Stimulated activated CD4-positive, alpha-beta T cell treated with anti-CD3 and anti-CD28 coated beads, TNF-alpha, amount 100 ng/mL, for 1 hour (primary cell): ENCODE data around the gene MORN4.
"Not testable (repeated sequence)": the region's sequence is repeated elsewhere in the genome, so short reads cannot be mapped to it uniquely, and the experiment has no call there.

Experiments
- DNase-seq, 3 donors: peaks; one replicate each; pipeline ENCODE4 v3.0.0-alpha.2; 2020; ENCODE audit warnings: low read depth in 3 of 3, low spot score in 1 of 3

The MORN4 gene

DNA sequence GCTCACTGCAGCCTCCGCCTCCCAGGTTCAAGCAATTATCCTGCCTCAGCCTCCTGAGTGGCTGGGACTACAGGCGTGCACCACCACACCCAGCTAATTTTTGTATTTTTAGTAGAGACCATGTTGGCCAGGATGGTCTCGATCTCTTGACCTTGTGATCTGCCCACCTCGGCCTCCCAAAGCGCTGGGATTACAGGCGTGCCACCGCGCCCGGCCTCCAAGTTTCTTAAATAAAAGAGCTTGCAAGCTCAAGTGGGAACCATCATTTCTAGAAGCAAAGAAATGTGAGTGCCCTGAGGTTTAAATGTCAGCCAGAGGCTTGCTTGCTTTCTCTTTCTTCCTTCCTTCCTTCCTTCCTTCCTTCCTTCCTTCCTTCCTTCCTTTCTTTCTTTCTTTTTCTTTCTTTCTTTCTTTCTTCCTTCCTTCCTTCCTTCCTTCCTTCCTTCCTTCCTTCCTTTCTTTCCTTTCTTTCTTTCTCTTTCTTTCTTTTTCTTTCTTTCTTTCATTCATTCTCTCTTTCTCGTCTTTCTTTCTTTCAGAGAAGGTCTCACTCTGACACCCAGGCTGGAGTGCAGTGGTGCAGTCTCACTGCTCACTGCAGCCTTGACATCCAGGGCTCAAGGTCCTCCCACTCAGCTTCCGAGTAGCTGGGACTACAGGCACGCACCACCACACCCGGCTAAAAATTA, 9.3 kb upstream of the MORN4 start:
- not testable (repeated sequence) for DNase-seq

DNA sequence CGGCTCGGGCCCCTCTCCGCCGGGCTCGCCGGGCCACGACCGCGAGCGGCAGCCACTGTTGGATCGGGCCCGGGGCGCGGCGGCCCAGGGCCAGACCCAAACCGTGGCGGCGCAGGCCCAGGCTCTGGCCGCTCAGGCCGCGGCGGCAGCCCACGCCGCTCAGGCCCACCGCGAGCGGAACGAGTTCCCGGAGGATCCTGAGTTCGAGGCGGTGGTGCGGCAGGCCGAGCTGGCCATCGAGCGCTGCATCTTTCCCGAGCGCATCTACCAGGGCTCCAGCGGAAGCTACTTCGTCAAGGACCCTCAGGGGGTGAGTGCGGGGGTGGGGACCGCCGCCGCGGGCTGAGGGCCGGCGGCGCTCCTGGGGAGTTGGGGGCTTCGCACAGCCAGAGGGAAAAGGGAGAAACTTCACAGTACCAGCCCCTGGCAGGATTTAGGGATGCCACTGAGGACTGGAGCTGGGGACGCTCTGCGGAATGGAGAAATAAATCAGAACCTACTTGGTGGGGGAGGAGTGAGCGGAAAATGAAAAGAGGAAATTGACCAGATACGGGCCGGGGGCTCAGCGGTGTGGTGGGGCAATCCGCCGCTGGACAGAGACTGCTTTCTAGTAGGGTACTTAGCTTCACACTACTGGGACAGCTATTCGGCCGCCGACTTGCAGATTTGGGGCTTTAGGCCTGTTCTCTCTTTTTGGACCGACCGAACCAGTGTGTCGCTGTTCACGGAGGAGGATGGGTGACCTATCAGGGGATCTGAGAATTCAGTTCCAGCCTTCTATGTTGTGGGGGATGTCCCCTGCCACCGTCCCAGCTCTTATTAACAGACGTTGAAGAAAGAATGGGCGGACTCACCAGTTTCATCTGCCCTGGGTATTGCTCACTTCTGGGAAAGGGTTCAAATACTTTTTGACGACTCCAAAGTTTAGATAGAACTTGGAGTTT, 7.8 kb upstream of the MORN4 start:
- DNase-seq = no peak

DNA sequence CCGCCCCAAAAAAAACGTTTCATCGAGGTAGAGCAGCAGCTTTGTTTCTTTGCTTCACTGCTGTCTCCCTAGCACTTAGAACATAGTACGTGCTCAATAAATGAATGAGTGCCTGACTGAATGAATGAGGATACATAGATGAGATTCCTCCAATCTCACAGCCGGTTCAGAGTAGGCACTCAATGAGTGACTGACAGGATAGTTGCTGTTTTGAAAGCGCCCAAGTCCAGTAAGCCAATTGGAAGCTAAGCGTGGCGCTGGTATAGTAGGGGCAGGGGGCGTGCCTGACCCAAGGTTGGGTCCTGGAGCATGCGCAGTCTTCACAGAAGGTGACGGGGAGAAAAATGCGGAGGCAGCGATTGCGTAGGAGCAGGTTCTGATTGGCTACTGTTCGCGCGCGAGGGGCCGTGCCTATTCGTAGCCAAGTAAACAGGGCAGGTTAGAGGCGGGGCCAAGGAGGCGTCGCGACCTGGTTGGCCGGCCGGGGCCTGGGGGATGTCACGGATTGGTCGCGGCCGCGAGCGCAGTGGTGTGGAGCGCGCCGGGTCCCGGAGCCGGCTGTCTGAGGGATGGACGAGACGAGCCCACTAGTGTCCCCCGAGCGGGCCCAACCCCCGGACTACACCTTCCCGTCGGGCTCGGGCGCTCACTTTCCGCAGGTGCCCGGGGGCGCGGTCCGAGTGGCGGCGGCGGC, 7.0 kb upstream of the MORN4 start, which contains the start of gene PI4K2A:
PI4K2A (plus strand) TSS at position 498 of the 694 bp plus-strand sequence; CDS start at position 570, 72 bp downstream.
- DNase-seq = peak; percentile 94 to 98 (median 96)

DNA sequence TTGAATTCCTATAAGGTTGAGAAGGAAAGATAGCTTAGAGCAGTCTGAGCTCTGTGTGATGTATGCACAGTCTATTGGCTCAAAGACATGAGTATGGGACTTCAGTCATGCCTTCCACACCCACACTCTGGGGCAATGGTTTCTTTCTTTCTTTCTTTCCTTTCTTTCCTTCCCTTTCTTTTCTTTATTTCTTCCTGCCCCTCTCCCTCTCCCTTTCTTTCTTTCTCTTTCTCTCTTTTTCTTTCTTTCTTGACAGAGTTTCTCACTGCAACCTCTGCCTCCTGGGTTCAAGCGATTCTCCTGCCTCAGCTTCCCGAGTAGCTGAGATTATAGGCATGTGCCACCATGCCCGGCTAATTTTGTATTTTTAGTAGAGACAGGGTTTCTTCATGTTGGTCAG, 5.8 kb upstream of the MORN4 start:
- DNase-seq = not testable (repeated sequence)

DNA sequence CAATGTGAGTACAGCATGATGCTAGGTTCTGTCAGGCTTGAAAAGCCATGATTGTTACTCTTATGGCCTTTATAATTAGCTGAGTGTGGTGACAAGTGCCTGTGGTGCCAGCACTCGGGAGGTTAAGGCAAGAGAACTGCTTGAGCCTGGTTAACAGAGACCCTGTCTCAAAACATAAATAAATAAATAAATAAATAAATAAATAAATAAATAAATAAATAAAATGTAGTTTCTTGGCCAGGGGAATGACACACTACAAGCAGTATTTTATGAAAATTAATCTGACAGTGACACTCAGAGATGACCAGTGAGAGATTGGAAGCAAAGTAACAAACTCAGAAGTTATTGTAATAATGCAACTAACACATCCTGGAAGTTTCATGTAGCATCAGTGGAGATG, 2.3 kb upstream of the MORN4 start:
- no peak for DNase-seq

DNA sequence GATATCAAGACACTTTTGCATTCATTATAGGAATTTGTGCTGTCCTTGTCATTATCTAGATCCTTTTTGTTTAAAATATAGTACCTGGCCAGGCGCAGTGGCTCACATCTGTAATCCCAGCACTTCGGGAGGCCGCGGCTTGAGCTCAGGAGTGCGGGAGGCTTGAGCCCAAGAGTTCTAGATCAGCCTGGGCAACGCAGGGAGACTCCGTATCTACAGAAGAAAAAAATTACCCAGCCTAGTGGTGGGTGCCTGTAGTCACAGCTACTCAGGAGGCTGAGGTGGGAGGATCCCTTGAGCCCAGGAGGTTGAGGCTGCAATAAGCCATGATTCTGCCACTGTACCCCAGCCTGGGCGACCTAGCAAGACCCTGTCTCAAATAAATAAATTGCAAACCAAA, 621 bp upstream of the MORN4 start:
- no peak for DNase-seq

DNA sequence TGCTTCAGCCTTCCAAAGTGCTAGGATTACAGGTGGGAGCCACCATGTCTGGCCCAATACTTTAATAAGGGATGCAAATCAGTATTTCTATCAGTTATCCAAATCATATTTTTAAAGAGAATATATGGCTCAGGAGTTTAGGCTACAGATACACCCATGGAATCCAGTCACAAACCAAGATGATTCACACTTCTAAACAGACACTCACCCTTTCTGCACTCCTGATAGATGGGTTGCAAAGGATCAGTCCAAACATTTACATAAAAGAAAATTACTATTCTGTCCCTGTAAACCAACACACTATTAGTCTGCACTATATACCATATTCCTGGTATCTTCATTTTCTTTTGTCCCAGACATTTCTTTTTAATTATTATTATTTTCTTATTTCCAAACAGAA, 2.2 kb downstream of the MORN4 start:
- DNase-seq = no peak

DNA sequence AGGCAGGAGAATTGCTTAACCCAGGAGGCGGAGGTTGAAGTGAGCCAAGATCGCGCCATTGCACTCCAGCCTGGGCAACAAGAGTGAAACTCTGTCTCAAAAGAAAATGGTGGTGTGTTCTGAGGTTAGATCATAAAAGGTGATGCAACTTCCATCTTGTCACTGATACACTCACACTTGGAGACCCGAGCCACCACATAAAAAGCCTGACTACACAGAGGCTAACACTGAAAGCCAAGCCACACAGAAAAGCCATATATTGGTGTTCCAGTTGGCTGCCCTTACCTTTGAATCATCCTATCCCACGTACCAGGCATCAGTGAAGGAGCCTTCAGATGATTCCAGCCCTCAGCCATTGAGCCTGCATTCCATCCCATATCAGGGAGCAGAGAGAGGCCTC, 4.0 kb downstream of the MORN4 start:
- DNase-seq = no peak

DNA sequence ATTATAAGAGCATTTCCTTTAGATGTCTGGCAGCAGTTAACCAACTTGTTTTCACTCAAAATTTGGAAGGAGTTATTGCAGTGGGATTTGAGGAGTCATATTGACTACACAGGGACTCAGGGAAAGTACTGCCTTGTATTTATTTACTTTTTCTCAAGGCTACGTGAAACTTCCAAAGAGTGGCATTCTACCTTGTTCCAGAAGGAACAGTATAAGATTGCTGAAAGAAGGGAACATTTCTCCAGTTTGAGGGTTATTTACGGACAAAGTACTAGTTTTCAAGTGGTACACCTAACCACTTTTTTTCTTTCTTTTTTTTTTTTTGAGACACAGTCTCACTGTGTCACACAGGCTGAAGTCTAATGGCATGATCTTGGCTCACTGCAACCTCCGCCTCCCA, 5.1 kb downstream of the MORN4 start:
- DNase-seq = no peak

DNA sequence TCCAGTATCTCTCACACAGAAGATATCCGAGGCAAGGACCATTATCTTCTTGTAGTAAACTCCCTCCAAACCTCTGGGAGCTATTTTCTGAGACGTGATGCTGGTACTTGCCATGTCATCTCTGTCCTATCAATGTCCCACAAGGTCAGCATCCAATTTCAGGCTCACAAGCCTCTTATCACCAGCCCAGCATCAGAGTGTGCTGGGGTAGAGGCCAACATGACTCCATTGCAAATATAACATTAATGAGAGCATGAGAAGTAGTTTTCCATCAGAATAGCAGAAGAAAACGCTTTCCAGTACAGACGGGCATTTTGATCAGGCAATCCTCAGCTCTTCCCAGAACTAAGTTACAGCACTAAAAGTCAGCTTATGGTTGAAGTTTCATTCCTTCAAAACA, 5.6 kb downstream of the MORN4 start:
- DNase-seq = no peak

DNA sequence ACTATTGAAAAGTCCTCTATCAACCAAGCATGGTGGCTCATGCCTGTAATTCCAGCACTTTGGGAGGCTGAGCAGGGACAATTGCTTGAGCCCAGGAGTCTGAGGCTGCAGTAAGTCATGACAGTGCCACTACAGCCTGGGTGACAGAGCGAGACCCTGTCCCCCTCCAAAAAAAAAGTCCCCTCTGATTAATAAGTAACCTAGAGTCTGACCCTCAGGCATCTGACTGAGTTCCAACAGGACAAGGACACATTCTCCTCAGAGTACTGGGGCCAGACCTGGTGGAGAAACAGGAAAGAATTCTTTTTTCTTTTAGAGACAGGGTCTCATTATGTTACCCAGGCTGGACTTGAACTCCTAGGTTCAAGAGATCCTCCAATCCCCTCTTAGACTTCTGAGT, 10.0 kb downstream of the MORN4 start:
- no peak for DNase-seq

DNA sequence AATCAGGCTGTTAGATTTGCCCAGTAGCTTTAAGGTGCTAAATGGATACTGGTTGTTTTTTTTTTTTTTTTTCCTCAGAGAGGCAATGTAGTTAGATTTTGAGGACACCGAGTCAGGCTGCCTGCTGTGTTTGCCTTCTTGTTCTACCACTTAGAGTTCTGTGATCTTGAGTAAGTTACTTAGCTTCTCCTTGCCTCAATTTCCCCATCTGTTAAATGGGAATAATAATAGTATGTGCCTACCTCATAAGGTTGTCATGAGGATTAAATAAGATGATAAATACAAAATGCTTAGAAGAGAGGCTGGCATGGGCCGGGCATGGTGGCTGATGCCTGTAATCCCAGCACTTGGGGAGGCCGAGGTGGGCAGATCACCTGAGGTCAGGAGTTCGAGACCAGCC, 14.6 kb downstream of the MORN4 start:
- no peak for DNase-seq

DNA sequence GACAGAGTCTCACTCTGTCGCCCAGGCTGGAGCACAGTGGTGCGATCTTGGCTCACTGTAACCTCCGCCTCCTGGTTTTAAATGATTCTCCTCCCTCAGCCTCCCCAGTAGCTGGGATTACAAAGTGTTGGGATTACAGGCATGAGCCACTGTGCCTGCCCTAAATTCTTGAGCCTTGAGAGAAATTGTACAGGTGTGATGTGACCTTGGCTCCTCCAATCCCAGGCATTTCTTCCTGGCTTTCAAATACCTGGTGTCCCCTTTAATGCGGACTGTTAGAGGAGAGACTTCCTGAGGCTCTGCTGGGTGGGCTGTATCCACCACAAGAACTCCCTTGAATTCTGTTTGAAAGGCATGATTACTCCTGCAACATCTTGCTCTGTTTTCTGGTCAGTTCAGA, 15.0 kb downstream of the MORN4 start:
- DNase-seq = no peak

DNA sequence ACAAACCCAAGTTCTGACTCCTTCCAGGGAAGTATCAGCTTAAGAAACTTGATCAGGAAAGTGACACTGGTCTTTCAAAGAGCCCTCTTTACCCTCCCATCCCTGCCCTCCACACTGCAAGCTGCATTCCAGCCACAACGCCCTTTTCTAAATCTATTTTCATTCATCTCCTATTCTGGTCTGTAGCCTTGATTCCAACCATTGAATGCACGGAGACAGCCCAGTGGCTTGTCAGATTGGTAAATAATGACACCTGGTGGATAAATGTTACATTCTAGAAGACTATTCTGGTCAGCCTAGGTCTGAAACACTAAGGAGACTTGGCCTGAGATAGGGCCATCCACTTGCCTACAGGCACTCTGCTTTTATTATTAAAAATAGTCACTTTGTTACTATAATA, 20.9 kb downstream of the MORN4 start:
- no peak for DNase-seq

DNA sequence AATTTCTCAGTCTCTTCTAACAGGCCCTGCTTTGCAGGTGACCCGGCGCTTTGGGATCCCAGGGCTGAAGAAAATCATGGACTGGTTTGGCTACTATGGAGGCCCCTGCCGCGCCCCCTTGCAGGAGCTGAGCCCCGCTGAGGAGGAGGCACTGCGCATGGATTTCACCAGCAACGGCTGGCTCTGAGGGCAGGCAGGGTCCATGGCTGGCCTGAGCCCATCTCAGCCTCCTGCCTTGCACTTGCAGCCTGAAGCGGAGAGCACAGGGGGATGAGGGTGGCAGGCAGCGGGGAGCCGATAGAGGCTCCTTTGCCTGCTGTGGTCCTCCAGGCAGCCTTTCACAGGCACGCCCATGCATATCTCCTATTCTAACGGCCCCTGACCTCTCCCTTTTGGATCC, 21.8 kb downstream of the MORN4 start:
- no peak for DNase-seq

DNA sequence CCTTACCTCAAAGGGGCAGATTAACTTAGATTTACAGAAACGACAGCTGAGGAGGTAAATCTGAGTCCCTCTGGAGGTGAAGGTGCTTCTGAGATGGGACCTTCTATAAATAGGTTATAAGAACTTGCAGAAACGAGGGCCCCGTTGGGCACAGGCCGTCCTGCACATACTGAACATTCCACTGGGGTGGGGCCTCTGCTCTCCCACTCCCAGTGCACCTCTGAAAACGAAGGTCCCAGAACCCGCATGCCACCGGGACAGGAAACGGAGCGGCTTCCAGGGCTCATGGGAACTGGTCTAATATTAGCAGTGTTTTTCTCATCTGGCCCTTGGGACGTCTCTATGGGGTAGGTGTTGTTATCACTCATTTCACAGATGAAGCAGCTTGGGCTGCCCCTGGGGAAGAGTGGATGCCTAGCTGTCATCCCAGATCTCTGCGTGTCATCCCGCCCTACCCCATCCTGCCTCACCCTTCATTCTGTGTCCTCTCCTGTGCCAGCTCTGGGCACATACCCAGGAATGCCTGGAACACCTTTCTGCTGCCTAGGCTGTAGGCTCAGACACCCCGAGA, 24.2 kb downstream of the MORN4 start:
- DNase-seq = no peak

DNA sequence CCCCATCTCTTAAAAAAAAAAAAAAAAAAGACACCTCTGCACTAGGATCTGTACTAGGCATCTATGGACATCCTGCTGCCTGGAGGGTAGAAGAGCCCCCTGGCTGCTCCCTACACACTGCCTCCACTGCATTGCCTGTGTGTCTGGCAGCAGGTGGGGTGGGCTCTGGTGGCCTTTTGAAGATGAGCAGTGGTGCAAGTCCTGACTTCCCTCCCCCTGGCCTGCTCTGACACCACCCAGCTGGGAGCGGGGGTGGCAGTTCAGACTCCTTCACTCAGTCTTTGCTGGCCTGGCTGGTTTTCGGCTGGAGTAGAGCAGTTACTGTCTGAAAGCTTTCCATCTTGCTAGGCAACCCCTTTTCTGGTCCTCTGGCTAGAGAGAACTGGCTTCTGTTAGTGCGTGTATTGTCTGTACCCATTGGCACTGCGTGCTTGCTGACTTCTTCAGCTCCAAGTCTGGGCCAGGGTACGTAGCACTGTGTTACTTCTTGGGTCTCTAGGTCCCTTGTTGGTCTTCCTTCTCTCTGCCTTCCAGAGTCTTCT, 26.1 kb downstream of the MORN4 start:
- no peak for DNase-seq

DNA sequence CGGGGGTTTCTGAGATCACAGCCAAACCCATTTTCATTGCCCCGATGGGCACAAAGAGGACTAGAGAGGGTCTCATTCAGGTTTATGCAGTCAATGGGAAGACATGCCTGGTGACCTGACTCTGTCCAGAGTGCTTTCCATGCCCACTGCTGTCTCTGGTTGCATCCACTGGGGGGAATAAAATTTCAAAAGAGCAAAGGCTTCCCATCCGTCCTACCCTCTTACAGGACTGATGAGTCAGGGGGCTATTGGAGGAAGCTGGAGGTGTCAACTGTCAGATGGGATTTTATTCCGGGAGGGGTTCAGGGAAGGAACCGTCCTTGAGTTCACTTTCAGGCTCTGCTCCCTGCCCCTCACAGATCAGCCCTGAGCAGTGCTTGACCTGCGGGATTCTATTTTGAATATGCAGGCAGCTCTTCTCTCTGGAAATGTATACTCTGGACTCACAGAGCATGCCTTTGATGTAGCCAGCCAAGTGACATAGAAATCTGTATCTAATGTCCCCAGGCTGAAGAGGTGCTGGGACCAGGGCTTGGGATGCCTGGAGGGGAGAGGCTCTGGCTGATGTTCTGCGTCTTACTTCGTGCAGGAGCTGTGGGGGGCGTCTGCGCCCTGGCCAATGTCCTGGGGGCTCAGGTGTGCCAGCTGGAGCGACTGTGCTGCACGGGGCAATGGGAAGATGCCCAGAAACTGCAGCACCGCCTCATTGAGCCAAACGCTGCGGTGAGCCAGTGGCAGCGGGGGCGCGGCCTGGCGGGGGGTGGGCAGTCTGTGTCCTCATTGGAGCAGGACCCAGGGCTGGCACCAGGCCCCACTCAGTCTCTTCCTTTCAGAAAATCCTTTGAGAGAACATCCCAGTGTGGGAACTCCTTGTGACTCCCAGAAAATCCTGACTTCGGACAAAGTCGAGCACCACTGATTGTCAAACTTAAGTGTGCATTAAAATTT, 31.8 kb downstream of the MORN4 start:
- no peak for DNase-seq

DNA sequence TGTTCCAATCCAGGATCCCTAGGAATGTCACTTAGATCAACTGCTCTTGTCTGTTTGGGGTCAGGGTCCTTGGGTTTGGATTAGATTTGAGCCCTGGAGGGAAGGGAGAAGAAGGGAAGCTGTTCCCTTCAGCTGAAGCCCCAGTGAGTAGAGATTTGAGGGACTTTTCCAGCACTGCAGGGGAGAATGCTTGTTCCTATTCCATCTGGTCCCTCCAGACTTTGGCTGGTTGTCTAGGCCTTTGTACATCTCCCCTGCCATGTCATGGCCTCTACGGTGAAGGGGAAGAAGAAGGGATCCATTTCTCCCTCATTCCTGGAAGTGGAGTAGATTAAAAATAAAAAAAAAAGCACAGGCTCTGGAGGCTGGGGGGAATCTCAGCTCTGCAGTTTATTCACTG, 32.7 kb downstream of the MORN4 start:
- DNase-seq = no peak

DNA sequence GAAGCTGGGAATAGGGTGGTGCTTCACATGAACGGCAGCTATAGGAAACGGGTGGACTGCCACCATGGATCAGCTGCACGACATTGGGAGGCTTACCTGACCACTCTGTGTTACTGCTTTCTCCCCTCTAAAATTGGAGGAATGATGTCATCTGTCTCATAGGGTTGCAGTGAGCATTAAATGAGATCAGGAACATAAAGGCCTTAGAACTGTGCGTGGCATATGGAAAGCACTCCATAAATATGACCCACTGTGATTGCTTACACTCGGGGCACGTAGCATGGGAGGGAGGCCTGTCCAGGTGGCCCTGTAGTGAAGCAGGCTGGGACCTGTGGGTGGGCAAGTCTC, 34.1 kb downstream of the MORN4 start:
- no peak for DNase-seq
